ENCODE data around the gene KRT2. TPM values are rescaled to one million over a fixed set of nuclear protein-coding genes. Genes with fewer than 3 reads are reported as not detected.

KRT2 gene
- total and polyA plus RNA-seq, 12 donors = 0.16 TPM; not detected in 11

DNA sequence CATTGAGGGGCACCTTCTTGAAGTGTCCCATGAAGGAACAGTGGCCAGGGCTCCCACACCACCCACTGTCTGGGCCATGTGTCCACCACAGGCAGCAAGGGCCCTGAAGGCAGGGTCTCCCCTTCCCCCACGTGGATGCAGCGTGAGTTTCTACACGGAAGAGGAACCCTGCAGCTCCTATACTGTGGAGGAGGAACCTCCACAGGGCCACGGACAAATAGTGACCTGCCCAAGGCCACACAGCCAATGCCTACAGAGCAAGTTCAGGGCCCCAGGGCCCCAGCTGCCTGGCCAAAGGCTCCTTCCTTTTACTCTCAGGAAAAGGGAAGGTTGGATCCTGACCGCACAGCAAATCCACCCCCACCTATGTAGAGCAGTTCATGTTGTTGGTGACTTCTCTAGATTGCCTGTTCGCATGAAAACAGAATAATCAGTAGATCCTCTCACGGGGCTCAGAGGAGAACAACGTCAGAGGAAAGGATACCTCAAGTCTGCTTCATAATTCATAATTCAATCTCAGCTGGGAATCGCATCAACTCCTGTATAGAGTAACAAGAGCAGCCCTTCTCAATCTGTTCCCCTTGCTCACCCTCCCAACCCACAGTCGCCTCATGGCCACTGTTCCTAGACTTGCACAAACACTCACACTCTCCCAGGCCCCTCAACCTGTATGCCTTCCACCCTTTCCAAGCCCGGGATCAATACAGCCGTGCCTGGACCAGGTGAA, 22.6 kb downstream of the KRT2 start:
- Histone ChIP-seq H3K4me3 (no peak overlapping the region), H3K4me1 (replicated peaks in 1 of 2) (no peaks in the 10 kb centered on the region), H3K27me3 (peaks cover 6% of the 10 kb centered on the region), H3K27ac (no peak overlapping the region), H3K9me3 (replicated peaks in 1 of 3) (no peaks in the 10 kb centered on the region), H3K36me3 (replicated peaks in 1 of 2) (no peaks in the 10 kb centered on the region)
- DNase-seq = no peak
- 77 to 89% (median 79%) methylated on average over 9 to 12 of the region's 12 CpGs for WGBS, 4 donors
- TF ChIP-seq POLR2A (IDR thresholded peaks at IDR 0.05) = no peak
- TF ChIP-seq, protein P1, sequence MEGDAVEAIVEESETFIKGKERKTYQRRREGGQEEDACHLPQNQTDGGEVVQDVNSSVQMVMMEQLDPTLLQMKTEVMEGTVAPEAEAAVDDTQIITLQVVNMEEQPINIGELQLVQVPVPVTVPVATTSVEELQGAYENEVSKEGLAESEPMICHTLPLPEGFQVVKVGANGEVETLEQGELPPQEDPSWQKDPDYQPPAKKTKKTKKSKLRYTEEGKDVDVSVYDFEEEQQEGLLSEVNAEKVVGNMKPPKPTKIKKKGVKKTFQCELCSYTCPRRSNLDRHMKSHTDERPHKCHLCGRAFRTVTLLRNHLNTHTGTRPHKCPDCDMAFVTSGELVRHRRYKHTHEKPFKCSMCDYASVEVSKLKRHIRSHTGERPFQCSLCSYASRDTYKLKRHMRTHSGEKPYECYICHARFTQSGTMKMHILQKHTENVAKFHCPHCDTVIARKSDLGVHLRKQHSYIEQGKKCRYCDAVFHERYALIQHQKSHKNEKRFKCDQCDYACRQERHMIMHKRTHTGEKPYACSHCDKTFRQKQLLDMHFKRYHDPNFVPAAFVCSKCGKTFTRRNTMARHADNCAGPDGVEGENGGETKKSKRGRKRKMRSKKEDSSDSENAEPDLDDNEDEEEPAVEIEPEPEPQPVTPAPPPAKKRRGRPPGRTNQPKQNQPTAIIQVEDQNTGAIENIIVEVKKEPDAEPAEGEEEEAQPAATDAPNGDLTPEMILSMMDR (IDR thresholded peaks at IDR 0.05) = no peak
- intact Hi-C loops (cut with DNase I) = no loop called here

DNA sequence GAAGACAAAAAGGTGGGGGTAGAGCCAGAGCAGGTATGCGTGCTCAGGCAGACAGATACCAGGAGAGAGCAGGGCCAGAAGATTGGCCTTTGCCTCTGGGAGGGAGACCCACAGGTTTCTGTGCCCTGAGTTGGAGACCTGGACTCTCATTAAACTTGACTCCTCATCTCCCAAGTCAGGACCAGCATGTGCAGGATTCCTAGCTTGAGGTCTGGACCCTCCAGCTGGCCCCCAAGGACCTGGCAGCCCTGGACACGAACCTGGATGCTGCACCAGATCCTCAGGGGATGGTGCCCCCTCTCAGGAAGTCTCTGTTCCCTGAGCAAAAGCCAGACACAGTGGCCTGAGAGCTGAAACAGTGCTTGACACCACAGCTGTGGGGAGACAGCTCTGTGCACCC, 23.2 kb downstream of the KRT2 start:
- peaks cover 6% of the 10 kb centered on the region for H3K27me3 ChIP-seq
- H3K4me1 ChIP-seq (replicated peaks in 1 of 2) = no peaks in the 10 kb centered on the region
- WGBS, 4 donors = 82 to 100% (median 94%) methylated on average over 1 to 2 of the region's 2 CpGs
- intact Hi-C loops (cut with DNase I) = no loop called here
- TF ChIP-seq, protein P1 (IDR thresholded peaks at IDR 0.05) = no peak
- no peak for TF ChIP-seq POLR2A (IDR thresholded peaks at IDR 0.05)
- no peak overlapping the region for H3K4me3 ChIP-seq
- no peaks in the 10 kb centered on the region for H3K9me3 ChIP-seq (replicated peaks in 1 of 3)
- no peak overlapping the region for H3K27ac ChIP-seq
- DNase-seq = no peak
- H3K36me3 ChIP-seq (replicated peaks in 1 of 2) = no peaks in the 10 kb centered on the region

DNA sequence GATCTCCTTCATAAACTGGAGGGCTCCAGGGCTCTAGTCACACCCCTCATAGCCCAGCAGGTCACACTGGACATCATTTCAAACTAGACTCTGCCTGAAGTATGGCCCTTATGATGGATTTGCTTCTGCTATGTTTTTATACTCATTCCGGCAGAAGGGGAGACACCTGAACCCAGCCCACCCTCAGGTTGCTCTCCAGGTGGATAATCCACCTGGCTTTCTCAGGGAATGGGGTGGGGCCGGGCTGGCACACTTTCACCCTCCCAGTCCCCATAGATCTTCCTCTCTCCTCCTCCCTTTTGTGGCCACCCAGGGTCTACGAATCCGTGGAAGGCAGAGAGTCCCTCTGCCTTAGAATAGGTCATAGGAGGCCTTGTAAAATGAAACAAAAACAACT, 23.9 kb downstream of the KRT2 start:
- DNase-seq = peak in 1 of 7 donors; percentile 0
- Histone ChIP-seq H3K4me1 (replicated peaks in 1 of 2) (no peaks in the 10 kb centered on the region), H3K27ac (no peak overlapping the region), H3K36me3 (replicated peaks in 1 of 2) (peaks cover 0 to 4% of the 10 kb centered on the region in 2 donors), H3K27me3 (peaks cover 6% of the 10 kb centered on the region), H3K4me3 (no peak overlapping the region), H3K9me3 (replicated peaks in 1 of 3) (no peaks in the 10 kb centered on the region)
- 74 to 90% (median 85%) methylated on average over 4 of the region's 4 CpGs for WGBS, 4 donors
- intact Hi-C loops (cut with DNase I) = no loop called here
- TF ChIP-seq, protein P1 (IDR thresholded peaks at IDR 0.05) = no peak
- no peak for TF ChIP-seq POLR2A (IDR thresholded peaks at IDR 0.05)

DNA sequence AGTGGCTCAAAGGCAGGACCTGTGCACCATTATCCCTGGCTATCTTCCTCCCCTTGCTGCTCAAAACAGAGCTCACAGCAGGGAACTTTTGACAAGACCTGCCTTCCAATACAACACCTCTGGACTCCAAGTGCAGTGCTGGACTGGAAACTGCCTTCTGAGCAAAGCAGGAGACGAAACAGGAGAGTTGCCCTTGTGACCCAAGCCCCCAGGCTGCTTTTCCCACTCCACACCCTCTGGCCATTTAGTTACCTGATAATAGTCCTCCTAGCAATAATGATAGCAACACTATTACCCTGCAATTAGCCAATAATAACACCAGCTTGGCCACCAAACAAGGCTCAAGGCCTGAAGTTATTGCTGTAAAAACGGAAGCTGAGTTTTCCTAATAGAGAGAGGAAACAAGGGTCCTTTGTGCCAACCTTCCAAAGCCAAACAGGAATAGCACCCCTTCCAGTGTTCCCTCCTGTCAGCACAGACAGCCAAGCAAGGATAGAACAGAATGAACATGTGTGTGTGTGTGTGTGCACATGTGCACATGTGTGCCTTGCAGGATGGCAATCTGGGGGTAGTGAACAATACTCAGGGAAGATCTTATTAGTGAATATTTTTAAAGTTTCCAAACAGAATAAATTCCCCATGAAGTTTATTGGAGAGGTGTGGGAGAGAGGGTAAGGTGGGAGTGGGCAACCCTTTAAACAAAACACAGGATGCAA, 24.5 kb downstream of the KRT2 start:
- intact Hi-C loops (cut with DNase I) = no loop called here
- no peaks in the 10 kb centered on the region for H3K9me3 ChIP-seq (replicated peaks in 1 of 3)
- H3K36me3 ChIP-seq (replicated peaks in 1 of 2) = peaks cover 0 to 4% of the 10 kb centered on the region in 2 donors
- no peak overlapping the region for H3K4me3 ChIP-seq
- WGBS, 4 donors = 63 to 68% (median 66%) methylated on average over 2 of the region's 2 CpGs
- peaks cover 5% of the 10 kb centered on the region for H3K27me3 ChIP-seq
- TF ChIP-seq POLR2A (IDR thresholded peaks at IDR 0.05) = no peak
- TF ChIP-seq, protein P1 (IDR thresholded peaks at IDR 0.05) = no peak
- no peak for DNase-seq
- H3K27ac ChIP-seq = no peak overlapping the region
- H3K4me1 ChIP-seq (replicated peaks in 1 of 2) = no peaks in the 10 kb centered on the region

All from adrenal gland (tissue), 12 donors.